ENCODE data around the gene RANBP1. TPM values are rescaled to one million over a fixed set of nuclear protein-coding genes. Genes with fewer than 3 reads are reported as not detected.

The RANBP1 gene
- total RNA-seq = 679 and 792 TPM in 2 replicates

DNA sequence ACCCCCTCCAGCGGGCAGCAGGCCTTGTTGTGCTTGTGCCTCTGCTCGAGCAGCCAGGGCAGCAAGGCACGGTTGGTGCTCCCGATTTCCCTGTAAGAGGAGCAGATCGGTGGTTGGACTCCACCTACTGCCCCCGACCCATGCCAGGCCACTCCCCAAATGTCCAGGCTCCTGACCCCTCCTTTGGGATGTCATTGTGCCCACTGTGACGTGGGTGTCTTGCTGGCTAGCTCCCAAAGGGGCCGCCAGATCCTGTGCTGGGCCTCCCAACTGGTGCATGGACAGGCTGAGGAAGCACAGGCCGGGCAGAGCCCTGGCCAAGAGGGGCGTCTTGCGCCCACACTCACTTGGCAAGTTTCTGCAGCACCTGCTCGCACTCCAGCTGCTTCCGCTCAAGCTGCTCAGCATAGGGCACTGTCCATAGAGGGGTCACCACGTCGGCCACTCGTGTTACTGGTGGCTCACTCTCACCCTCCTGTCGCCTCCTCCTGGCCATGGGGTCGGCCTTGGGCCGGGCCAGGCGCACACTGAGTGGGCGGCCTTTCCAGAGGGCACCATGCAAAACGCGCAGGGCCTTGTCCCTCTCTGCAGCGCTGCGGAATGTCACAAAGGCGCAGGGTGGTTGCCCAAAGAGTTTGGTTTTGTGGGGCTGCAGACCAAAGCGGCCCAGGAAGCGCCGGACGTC lies at the start of gene RANBP1:
TSS of gene RANBP1 (plus strand) at position 414 of the 685 bp plus-strand sequence. CDS start at position 495, 81 bp downstream.

DNA sequence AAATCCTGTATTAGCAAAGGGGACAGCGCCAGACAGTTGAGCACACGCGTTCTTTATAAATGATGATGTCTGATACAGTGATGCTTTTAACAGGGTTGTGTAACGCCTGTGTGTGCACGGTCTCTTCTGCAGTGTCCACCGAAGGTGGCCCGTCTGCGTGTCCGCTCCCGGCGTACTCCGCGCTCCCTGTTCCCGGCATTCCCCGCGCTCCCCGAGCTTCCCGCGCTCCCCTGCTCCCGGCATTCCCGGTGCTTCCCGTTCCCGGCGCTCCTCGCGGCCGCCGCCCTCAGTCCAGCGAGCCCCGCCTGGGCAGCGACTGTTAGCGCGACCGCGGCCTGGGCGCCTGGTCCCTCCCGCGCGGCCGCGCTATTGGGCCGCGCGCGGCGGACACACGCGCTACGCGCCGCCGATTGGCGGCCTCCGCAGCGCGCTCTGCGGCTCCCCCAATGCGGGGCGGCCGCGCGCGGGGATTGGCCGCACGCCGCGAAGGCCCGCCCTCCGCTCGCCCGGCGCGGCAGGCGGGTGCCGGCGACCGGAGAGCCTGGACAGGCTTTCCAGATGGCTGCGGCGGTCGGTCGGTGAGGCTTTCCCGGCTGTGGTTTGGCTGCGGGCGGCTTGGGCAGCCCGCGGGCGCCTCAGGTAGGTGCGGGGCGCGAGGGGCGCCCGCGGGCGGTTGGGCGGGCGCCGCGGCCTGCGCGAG lies 36.0 kb upstream of the RANBP1 start, which contains the start of gene DGCR8:
TSS of gene DGCR8 (plus strand) at position 497 of the 700 bp plus-strand sequence. CDS start 5,723 bp downstream, outside the sequence.

DNA sequence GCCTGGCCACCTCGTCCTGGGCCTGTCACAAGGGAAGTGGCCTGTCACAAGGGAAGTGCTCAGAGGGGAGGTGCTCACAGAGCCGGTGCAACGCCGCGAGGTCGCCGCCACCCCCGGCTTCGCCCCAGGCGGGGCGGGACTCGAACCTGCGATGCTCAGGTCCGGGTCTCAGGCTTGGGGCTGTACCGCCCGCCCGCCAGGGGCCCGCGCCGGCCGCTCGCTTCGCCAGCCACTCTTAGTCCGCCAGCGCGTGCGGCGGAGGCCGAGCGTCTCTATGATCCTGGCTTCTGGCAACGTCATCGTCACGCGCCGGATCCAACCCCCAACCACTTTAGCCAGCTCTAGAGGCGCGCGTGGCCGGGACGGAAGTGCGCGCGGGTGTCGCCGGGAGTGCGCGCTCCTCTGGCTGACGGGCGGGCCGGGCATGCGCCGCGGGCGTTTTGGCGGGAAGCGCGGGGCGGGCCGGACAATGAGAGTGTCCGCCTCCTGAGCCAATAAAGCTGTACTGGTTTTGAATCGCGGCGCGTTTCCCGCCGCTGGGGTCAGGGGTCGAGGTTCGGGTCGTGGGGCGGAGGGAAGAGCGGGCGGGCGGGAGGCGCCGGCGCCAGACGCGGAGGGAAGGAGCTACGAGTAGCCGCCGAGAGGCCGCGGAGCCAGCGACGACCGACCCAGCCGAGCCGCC lies 1.2 kb downstream of the RANBP1 start, which contains the start of gene TRMT2A:
TSS of gene TRMT2A (minus strand) at position 276 of the 682 bp plus-strand sequence. CDS start 320 bp downstream, outside the sequence.

DNA sequence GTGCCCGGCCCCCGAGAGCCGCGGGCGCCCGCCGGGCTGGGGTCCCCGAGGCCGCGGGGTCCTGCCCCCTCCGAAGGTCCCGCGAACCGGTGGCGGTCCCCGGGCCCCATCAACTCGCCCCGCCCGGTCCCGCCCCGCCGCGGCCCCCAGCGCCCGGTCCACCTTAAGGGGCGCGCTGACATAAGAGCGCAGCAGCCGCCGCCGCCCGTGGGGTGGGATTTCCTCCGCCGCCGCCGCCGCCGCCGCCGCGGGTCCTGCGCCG lies 15.6 kb downstream of the RANBP1 start, which contains the start of gene ZDHHC8:
TSS of gene ZDHHC8 (plus strand) at position 208 of the 262 bp plus-strand sequence. CDS start 144 bp downstream, outside the sequence.

DNA sequence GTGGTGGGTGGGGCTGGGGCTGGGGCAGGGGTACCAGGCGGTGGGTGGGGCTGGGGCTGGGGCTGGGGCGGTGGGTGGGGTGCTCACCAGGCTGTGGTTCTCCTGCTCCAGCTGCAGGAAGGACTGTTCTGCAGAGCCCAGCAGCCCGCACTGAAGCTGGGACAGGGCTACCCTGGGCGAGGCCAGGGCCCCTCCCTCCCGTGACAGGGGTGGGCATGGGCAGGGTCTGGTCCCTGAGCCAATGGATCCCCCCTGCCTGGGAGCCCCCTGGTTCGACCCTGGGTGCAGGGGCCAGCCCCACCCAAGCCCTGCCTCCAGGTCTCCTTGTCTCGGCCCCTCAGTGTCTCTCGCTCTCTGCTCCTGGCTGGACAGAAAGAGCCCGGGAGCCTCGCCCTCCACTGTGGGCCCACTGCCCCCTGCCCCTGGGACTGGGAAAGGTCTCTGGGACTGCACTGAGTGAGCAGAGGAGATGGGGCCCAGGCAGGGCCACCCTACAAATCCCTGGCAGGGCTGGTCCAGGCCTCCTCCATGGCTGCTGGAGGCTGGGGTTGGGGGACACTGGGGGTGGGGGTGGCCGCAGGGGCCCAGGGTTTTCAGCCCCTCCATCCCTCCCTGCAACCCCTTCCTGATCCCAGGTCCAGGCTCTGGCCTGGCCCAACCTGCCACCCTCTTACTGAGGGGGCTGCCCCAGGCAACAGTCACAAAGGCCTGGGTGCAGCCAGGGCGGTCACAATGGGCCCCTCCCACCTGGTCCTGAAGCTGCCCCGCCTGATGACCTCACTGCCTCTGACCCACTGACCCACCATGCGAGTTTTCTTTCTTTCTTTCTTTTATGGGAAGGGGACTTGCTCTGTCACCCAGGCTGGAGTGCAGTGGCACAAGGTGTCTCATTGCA lies 34.7 kb downstream of the RANBP1 start, which contains the start of gene CCDC188:
TSS of gene CCDC188 (minus strand) at position 675 of the 895 bp plus-strand sequence. CDS start at position 606, 69 bp downstream.

Other genes starting within 250 kb of the RANBP1 start
- 290 and 340 TPM in 2 replicates for gene COMT, start 174.3 kb upstream of the RANBP1 start, total RNA-seq
- gene TXNRD2, start 174.3 kb upstream of the RANBP1 start, total RNA-seq = 27.6 and 28.6 TPM in 2 replicates
- 8.4 and 9.4 TPM in 2 replicates for gene ARVCF, start 99.3 kb upstream of the RANBP1 start, total RNA-seq
- gene TANGO2, start 95.0 kb upstream of the RANBP1 start, total RNA-seq = 18.8 and 25.3 TPM in 2 replicates
- gene DGCR8, start 35.9 kb upstream of the RANBP1 start, total RNA-seq = 13.4 and 14.1 TPM in 2 replicates
- gene TRMT2A, start 1.1 kb downstream of the RANBP1 start, total RNA-seq = 27.1 and 35.5 TPM in 2 replicates
- gene ZDHHC8, start 15.7 kb downstream of the RANBP1 start, total RNA-seq = 20.8 and 24.5 TPM in 2 replicates
- 0.15 TPM in 1 of 2 replicates, not detected in the other for gene CCDC188, start 35.0 kb downstream of the RANBP1 start, total RNA-seq
- 3.2 and 3.4 TPM in 2 replicates for gene RTN4R, start 152.2 kb downstream of the RANBP1 start, total RNA-seq
- gene DGCR6L, start 204.0 kb downstream of the RANBP1 start, total RNA-seq = 69.3 and 79.8 TPM in 2 replicates

Data from bronchus fibroblast of lung (primary cell).